ENCODE data around the gene ABL1.

The ABL1 gene

GRCh38 chr9:130921300-130921988 is 86.4 kb downstream of the ABL1 start:
- TF ChIP-seq TAF1 (IDR thresholded peaks at IDR 0.05; ENCODE audit: borderline replicate concordance, insufficient read depth, low read length) (no peak), POLR2AphosphoS5 (IDR thresholded peaks at IDR 0.05; ENCODE audit: low read depth, low read length) (no peak), SIN3A (IDR thresholded peaks at IDR 0.05; ENCODE audit: borderline replicate concordance, insufficient read depth, low read length) (no peak), FOXP2 (optimal IDR thresholded peaks at IDR 0.05; ENCODE audit: borderline replicate concordance, extremely low read depth, extremely low read length, insufficient read depth) (no peak)
- TF ChIP-seq, protein P1, sequence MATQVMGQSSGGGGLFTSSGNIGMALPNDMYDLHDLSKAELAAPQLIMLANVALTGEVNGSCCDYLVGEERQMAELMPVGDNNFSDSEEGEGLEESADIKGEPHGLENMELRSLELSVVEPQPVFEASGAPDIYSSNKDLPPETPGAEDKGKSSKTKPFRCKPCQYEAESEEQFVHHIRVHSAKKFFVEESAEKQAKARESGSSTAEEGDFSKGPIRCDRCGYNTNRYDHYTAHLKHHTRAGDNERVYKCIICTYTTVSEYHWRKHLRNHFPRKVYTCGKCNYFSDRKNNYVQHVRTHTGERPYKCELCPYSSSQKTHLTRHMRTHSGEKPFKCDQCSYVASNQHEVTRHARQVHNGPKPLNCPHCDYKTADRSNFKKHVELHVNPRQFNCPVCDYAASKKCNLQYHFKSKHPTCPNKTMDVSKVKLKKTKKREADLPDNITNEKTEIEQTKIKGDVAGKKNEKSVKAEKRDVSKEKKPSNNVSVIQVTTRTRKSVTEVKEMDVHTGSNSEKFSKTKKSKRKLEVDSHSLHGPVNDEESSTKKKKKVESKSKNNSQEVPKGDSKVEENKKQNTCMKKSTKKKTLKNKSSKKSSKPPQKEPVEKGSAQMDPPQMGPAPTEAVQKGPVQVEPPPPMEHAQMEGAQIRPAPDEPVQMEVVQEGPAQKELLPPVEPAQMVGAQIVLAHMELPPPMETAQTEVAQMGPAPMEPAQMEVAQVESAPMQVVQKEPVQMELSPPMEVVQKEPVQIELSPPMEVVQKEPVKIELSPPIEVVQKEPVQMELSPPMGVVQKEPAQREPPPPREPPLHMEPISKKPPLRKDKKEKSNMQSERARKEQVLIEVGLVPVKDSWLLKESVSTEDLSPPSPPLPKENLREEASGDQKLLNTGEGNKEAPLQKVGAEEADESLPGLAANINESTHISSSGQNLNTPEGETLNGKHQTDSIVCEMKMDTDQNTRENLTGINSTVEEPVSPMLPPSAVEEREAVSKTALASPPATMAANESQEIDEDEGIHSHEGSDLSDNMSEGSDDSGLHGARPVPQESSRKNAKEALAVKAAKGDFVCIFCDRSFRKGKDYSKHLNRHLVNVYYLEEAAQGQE (IDR thresholded peaks at IDR 0.05; ENCODE audit: insufficient read depth in 1 of 2, low read depth in 2 of 2, low read length in 2 of 2), result no peak

DNA sequence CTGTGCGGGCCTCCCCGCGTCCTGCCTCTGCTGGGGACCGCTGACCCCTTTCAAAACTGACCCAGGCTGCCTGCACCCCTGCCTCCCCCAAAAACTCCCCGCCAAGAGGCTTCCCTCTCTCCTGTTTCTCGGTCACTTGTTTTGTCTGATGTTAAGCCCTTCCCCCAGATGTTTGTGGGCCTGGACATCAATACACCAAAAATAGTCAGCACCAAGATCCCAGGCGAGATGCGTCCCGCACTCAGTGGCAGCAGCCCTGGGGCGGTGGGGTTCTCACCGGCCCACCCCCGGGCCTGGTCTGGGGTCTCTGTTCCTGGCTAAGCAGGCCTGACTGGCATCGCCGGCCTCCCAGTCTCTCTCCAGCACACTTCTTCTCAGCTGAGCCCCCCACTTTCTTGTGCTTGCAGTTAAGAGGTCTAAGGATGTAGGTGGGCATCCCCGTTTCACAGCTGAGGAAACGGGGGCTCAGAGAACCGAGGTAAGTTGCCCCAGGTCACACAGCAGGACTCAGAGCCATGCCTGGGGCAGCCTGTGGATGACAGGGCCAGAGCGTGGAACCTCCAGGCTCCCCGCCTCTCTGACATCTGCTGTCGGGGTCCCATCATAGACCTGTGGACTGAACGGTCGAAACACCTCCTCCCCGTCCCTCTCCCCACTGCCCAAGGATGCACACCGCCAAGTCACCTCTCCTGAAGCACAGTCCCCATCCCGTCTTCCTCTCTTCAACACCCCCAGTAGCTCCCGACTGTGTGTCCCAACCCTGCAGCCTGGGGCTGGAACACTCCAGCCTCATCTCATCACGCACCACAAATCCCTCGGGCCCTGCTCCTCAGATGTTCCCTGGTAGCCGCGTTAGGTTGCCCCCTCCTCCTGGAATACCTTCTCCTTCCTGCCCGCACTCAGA is 87.2 kb downstream of the ABL1 start:
- TF ChIP-seq POLR2AphosphoS5 (IDR thresholded peaks at IDR 0.05; ENCODE audit: low read depth, low read length) (no peak), TAF1 (IDR thresholded peaks at IDR 0.05; ENCODE audit: borderline replicate concordance, insufficient read depth, low read length) (no peak), FOXP2 (optimal IDR thresholded peaks at IDR 0.05; ENCODE audit: borderline replicate concordance, extremely low read depth, extremely low read length, insufficient read depth) (no peak), SIN3A (IDR thresholded peaks at IDR 0.05; ENCODE audit: borderline replicate concordance, insufficient read depth, low read length) (no peak)
- TF ChIP-seq, protein P1 (IDR thresholded peaks at IDR 0.05; ENCODE audit: insufficient read depth in 1 of 2, low read depth in 2 of 2, low read length in 2 of 2), result no peak

DNA sequence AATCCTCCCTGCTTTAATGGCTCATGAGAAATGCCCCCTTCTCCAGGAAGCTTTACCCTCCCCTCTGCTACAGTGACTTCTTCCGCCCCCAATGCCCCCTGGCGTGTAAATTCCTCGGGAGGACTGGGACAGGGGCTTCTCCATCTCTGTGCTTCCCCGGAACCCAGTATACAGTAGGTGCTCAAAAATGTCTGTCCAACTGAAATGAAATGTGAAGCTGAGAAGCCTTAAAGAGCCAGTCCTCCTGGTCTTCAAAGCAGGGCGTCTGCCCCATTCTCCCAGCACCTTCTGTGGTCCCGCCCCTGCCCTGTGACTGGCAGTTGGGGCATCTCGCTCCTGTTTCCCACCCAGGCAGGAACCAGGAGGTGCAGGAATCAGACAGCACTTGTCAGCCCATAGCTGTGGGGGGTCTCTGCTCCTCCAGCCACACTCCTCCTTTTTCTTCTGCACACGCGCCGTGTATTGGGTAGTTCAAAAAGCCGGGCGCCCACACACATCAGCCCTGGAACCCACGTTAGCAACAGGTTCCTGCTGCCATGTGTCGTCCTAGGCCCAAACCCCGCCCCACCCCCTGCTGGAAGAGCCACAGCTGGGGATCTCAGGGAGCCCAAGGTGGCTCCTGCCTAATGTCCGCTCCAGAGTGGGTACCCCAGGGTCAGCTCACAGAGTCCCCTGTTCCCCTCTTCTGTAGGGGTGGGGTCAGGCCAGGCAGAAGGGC is 88.0 kb downstream of the ABL1 start:
- TF ChIP-seq SIN3A (IDR thresholded peaks at IDR 0.05; ENCODE audit: borderline replicate concordance, insufficient read depth, low read length) (no peak), TAF1 (IDR thresholded peaks at IDR 0.05; ENCODE audit: borderline replicate concordance, insufficient read depth, low read length) (no peak), FOXP2 (optimal IDR thresholded peaks at IDR 0.05; ENCODE audit: borderline replicate concordance, extremely low read depth, extremely low read length, insufficient read depth) (no peak), POLR2AphosphoS5 (IDR thresholded peaks at IDR 0.05; ENCODE audit: low read depth, low read length) (no peak)
- TF ChIP-seq, protein P1 (IDR thresholded peaks at IDR 0.05; ENCODE audit: insufficient read depth in 1 of 2, low read depth in 2 of 2, low read length in 2 of 2), result no peak

DNA sequence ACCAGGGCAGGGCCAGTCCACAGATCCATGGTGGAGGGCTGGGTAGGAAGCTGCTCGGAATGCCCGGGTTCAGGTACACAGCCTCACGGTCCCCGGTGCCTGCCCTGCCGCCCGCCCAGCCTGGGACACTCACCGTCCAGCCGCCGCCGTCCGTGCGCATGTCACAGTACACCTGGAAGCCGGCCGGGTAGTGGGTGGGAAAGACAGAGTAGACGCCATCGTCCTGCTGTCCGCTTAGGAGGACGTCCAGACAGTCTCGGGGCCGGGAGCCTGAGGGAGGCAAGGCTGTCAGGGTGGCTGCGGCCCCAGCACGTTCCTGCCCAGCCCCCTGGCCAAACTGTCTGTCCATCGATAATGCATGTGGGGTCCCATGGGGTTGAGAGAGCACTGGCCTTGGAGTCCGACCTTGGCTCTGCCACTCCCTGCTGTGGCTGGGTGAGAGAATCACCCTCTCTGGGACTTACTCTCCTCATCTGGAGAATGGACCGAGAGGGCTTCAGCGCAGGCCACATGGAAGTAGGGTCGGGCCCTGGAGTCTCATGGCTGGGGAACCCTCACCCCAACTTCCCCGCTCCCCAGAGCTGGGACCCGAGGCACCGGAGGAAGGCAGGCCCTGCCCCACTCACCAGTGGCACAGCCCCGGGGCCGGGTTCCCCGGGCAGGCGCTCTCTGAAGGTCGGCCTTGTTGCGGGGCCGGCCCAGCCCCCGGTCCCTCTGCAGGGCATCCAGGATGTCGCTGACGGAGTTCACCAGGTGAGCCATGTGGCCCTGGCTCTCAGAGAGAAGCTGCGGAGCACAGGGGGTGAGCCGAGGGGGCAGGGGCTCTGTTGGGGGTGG is 88.8 kb downstream of the ABL1 start:
- TF ChIP-seq POLR2AphosphoS5 (IDR thresholded peaks at IDR 0.05; ENCODE audit: low read depth, low read length) (no peak), SIN3A (IDR thresholded peaks at IDR 0.05; ENCODE audit: borderline replicate concordance, insufficient read depth, low read length) (no peak), TAF1 (IDR thresholded peaks at IDR 0.05; ENCODE audit: borderline replicate concordance, insufficient read depth, low read length) (no peak), FOXP2 (optimal IDR thresholded peaks at IDR 0.05; ENCODE audit: borderline replicate concordance, extremely low read depth, extremely low read length, insufficient read depth) (no peak)
- TF ChIP-seq, protein P1 (IDR thresholded peaks at IDR 0.05; ENCODE audit: insufficient read depth in 1 of 2, low read depth in 2 of 2, low read length in 2 of 2), result no peak

Data from PFSK-1 (cell line).